Forelimb muscle (tissue), 1 donor: ENCODE data around the gene OR1I1. TPM values are rescaled to one million over a fixed set of nuclear protein-coding genes. Genes with fewer than 3 reads are reported as not detected.

Experiments used
- DNase-seq: peaks from one replicate; pipeline ENCODE4 v3.0.0-alpha.2; 2013; ENCODE audit warnings: low read depth
- polyA plus RNA-seq: library from polyadenylated mRNA; unstranded; fragments of 120-200 nt; gene quantifications from one replicate; pipeline ENCODE4 v1.2.1, GENCODE V29; 2013; ENCODE audit not compliant: insufficient read length

OR1I1 gene
- polyA plus RNA-seq, 1 donor = 0.06 TPM

DNA sequence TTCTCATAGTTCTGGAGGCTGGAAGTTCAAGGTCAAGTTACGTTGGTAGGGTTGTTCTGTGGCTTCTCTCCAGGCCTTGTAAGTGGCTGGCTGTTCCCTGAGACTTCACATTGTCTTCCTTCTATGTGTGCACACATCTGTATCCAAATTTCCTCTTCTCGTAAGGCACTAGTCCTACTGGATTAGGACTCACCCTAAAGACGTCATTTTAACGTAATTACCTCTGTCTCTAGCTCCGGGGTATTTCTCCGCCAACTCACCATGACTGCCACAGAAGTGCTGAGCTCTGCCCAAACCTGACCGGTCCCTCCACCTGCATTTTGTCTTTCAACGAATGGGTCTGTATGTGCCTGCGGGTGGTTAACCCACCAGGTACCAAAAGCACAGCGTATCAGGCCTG, 16.4 kb downstream of the OR1I1 start:
- no peak for DNase-seq

DNA sequence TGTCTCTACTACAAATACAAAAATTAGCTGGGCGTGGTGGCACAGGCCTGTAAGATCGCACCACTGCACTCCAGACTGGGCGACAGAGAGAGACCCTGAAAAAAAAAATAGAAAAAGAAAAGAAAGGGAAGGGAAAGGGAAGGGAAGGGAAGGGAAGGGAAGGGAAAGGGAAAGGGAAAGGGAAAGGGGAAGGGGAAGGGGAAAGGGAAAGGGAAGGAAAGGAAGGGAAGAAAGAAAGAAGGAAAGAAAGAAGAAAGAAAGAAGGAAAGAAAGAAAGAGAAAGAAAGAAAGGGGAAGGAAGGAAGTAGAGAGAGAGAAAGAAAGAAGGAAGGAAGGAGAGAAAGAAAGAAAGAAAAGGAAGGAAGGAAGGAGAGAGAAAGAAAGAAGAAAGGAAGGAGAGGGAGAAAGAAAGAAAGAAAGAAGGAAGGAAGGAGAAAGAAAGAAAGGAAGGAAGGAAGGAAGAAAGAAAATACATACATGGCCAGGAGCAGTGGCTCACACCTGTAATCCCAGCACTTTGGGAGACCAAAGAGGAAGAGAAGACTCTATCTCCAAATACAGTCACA, 17.1 kb downstream of the OR1I1 start:
- DNase-seq = no peak

DNA sequence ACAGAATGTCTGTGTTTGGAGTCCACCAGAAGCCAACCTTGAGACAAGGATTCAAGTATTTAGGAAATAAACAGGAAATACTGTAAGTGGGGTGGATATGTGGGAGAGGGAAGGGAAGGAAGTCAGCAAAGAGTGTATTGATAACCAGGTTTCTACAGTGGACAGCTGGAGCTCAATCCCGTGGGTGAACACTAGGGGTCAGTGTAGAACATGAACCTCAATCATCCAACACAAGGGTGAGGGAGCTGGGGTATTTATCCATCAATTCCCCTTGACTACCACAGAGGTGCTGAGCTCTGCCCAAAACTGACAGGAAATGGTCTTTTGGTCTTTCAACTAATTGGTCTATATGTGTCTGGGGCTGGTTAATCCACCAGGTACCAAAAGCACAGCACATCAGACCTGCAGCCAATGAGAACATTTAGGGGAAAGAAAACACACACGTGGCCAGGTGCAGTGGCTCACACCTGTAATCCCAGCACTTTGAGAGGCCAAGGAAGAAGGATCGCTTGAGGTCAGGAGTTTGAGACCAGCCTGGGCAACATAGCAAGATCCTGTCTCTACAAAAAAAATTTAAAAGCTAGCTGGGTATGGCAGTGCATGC, 19.6 kb downstream of the OR1I1 start:
- no peak for DNase-seq

DNA sequence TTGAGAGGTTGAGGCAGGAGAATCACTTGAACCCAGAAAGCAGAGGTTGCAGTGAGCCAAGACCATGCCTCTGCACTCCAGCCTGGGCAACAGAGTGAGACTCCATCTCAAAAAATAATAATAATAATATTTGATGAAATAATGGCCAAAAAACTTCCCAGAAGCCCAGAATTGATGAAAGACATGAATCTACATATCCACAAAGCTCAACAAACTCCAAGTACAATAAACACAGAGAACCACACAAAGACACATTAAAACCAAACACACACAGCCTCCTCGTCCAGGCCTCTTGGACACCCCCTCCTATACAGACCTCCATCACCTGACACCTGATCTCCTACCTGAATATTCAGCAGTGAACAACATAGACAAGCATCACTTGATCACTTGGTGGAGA, 22.0 kb downstream of the OR1I1 start:
- no peak for DNase-seq

DNA sequence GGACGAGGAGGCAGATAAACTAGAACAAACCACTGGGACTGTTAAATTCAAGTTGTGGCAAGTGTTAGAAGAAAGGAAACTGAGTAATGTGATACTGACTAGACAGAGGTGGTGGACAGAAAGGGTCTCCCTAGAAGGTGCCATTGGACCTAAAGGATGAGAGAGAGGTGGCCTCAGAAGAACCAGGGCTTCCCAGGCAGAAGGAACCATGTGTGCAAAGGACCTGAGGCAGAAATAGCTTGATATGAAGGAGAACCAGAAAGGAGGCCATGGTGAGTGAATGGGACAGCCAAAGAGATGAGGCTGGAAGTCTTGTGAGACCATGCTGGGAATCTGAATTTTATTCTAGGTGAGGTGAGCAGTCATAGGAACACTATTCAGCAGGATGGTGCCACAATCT, 22.4 kb downstream of the OR1I1 start:
- no peak for DNase-seq

DNA sequence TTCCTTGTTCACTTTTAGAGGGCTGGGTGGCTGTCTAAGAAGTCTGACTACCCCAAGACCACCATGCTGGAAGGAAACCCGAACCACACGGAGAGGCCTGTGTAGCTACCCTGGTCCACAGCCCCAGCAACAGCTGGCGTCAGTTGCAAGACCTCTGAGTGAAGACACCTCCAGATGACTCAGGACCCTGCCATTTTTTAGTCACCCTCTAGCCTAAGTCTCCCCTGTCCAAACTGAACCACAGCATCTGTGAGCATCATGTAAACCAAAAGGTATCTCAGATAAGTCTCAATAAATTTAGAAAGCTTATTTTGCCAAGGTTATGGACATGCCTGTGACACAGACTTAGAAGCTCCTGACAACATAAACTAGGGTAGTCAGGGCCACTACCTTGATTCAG, 23.0 kb downstream of the OR1I1 start:
- no peak for DNase-seq

DNA sequence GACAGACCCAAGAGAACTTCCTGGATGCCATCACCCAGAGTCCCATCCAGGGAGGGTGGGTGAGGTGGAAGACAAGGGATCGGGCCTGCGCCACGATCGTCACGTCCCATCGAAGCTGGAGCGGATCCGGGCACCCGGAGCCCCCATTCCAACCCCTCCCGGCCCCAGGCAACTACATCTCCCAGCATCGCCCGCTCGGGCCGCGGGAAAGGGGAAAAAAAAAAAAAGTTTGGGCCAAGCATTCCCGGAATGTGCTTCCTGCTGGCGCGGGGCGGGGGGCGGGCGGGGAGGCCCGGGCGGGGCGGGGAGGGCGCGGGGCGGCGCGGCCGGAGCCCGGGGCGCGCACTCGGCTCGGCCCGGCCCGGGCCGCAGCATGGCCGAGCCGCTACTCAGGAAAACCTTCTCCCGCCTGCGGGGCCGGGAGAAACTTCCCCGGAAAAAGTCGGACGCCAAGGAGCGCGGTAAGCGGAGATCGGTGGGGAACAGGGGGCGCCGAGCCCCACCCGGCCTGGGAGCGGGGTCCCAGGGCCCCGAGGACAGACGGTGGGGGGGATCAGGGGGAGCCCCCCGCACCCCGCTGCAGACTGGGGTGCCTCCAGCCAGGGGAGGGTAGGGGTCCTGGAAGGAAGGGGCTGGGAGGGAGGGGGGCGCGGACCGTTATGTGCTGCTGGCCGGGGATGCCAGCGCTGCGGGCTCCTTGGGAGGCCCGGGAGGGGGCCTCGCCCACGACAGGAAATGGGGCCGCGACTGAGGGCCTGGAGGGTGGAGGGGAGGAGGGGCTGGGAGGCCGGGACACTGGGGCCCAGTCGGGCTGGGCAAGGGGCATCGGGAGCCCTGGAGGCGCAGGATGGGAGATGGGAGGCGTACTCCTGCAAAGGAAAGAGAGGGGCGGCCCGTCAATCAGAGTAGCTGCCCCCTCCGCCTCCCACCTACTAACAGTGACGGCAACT, 25.3 kb downstream of the OR1I1 start, which contains the start of gene SYDE1:
TSS of gene SYDE1 (plus strand) at position 341 of the 950 bp plus-strand sequence. CDS start at position 374, 33 bp downstream.
- DNase-seq = no peak

DNA sequence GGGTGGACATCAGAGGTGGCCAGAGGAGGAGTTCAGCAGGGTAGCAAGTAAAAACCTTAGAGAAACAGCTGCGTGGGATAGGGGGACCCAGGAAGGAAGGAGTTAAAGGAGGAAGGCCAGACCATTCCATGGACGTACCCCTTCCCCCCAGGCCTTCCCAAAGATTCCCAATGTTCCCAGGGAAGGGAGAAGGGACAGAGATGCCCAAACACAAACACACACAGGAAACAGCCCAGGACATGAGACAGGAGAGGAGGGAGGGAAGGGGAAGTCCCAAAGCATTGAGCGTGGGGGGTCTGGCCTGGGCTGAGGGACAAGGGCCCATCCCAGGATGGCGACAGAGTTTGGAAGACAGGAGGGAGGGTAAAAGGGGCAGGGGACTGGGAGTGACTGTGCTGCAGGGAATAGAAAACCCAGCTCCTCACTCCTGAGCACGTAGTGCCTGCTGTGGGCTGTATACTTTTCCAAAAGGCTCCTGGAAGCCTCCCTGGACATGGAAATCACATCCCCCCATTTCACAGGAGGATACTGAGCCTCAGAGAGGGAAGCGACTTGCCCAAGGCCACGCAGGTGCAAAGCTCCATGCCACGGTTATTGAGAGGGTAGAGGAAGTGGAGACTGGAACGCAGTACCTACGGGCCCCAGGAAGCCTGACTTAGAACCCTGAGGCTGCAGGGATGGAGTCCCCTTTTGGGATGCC, 26.3 kb downstream of the OR1I1 start:
- DNase-seq = no peak

DNA sequence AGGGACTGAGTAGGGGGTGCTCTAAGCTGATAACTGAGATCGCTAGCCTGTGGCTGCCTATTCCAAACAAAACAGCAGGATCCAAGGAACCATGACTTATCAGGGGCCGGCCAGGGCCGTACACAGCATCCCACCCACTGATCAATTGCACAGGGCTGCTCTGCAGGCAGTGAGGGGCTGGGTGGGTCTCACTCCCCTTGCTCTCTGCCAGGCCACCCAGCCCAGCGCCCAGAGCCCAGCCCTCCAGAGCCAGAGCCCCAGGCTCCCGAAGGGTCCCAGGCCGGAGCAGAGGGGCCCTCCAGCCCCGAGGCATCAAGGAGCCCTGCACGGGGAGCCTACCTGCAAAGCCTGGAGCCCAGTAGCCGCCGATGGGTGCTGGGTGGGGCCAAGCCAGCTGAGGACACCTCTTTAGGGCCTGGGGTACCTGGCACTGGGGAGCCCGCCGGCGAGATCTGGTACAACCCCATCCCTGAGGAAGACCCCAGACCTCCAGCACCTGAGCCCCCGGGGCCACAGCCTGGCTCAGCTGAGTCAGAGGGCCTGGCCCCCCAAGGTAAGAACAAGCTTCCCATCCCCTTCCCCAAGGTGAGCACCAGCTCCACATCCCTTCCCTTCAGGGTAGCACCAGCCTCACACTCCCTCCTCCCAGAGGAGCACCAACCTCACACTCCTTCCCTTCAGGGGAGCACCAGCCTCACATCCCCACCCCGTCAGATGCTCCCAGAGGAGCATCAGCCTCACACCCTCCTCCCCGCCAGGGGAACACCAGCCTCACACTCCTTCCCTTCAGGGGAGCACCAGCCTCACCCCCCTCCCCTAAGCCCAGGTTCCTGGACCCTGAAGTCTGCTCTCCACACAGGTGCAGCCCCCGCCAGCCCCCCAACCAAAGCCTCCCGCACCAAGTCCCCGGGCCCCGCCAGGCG, 27.1 kb downstream of the OR1I1 start:
- no peak for DNase-seq

DNA sequence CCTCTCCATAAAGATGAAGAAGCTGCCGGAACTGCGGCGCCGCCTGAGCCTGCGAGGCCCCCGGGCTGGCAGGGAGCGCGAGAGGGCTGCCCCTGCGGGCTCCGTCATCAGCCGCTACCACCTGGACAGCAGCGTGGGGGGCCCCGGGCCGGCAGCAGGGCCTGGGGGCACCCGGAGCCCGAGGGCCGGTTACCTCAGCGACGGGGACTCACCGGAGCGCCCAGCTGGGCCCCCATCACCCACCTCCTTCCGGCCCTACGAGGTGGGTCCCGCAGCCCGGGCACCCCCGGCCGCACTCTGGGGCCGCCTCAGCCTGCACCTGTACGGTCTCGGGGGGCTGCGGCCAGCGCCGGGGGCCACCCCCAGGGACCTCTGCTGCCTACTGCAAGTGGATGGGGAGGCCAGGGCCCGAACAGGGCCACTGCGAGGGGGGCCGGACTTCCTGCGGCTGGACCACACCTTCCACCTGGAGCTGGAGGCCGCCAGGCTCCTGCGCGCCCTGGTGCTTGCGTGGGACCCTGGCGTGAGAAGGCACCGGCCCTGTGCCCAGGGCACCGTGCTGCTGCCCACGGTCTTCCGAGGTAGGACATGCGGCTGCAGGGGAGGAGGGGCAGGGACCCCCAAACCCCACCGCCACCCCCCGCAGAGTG, 27.9 kb downstream of the OR1I1 start:
- DNase-seq = no peak

DNA sequence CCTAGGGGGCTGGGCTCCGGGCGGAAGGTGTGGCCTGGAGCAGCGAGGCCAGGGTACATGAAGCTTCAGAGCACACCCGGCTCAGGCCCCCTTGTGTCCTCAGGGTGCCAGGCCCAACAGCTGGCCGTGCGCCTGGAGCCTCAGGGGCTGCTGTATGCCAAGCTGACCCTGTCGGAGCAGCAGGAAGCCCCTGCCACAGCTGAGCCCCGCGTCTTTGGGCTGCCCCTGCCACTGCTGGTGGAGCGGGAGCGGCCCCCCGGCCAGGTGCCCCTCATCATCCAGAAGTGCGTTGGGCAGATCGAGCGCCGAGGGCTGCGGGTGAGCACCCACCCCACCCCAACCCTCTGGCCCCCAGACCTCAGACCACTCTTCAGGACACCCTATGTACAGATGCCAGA, 28.4 kb downstream of the OR1I1 start:
- DNase-seq = no peak

DNA sequence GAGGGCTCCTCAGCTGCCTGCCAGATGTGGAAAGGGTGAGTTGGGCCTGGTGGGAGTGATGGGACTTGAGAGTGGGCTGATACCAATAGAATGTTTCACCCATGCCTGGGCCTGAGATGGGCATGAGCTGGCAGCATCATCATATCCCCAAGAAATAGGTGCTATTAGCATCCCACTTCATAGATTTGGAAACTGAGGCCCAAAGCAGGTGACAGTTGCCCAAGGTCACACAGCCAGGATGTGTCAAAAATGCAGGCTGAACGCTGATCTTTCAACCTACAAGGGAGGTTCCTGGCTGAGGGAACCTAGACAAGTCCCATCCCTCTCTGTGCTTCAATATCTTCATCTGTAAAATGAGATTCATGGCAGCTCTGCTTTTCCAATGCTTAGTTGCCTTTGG, 29.7 kb downstream of the OR1I1 start:
- no peak for DNase-seq

DNA sequence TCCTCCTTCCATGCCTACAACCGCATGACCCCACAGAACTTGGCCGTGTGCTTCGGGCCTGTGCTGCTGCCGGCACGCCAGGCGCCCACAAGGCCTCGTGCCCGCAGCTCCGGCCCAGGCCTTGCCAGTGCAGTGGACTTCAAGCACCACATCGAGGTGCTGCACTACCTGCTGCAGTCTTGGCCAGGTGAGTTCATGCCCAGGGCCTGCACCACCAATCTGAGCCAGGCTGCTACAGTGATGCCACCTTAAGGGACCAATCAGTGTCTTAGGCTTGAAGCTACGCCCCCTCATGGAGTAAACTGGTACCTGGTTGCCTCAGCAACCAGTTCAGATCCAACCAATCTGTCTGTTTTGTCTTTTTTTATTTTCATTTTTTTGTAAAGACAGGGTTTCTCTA, 30.4 kb downstream of the OR1I1 start:
- DNase-seq = no peak

DNA sequence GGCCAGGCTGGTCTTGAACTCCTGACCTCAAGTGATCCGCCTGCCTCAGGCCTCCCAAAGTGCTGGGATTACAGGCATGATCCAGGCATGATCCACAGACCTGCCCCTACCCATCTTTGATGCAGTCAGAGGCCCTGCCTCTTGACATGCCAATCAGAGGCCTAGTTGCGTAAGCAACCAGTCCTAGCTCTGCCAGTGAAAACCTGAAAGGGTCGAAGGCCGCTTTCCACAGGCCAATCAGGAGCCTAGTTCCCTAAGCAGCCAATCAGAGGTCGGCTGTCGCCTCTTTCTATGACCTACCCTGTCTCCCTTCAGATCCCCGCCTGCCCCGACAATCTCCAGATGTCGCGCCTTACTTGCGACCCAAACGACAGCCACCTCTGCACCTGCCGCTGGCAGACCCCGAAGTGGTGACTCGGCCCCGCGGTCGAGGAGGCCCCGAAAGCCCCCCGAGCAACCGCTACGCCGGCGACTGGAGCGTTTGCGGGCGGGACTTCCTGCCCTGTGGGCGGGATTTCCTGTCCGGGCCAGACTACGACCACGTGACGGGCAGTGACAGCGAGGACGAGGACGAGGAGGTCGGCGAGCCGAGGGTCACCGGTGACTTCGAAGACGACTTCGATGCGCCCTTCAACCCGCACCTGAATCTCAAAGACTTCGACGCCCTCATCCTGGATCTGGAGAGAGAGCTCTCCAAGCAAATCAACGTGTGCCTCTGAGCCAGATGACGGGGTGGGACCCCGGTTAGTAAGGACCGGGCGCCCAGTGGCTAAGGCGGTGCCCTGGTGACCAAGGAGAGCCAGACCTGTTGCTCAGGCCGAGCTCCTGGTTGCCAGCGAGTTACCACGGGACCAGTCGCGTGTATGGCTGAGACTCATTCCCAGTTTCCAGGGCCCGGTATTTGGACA, 31.5 kb downstream of the OR1I1 start:
- no peak for DNase-seq

DNA sequence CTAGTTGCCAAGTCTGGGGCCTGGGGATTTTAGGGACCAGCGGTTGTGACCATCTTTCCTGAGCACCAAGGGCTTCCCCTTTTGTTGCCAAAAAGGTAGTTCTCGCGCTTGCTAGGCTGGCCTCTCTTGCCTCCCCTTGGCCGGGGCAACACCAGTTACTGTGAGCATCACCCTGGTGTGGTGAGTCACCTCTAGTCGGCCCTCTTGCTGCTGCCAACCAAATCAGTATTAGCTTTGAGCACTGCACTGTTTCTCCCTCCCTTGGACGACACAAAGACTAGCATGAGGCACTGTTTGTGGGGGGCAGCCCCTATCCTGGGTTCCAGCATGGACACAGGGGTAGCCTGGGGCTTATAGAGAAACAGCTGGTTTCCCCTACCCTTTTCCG, 32.1 kb downstream of the OR1I1 start:
- no peak for DNase-seq

DNA sequence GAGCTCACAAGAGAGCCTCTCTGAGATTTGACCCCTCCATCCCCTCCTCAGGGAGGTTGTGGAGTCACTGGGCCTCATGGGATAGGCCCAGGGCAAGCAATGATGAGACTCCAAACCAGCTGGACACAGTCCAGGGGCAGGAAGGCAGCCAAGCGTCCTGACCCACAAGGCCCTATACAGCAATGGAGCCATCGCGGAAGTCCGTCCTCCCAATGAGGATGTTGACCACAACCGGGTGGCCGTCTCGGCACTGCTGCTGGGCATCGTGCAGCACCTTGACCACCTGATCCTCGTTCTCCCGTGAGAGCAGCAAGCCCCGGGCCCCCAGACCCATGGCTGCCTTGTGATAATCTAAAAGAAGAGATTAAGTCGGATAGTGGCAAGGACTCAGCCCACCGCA, 33.1 kb downstream of the OR1I1 start:
- no peak for DNase-seq

DNA sequence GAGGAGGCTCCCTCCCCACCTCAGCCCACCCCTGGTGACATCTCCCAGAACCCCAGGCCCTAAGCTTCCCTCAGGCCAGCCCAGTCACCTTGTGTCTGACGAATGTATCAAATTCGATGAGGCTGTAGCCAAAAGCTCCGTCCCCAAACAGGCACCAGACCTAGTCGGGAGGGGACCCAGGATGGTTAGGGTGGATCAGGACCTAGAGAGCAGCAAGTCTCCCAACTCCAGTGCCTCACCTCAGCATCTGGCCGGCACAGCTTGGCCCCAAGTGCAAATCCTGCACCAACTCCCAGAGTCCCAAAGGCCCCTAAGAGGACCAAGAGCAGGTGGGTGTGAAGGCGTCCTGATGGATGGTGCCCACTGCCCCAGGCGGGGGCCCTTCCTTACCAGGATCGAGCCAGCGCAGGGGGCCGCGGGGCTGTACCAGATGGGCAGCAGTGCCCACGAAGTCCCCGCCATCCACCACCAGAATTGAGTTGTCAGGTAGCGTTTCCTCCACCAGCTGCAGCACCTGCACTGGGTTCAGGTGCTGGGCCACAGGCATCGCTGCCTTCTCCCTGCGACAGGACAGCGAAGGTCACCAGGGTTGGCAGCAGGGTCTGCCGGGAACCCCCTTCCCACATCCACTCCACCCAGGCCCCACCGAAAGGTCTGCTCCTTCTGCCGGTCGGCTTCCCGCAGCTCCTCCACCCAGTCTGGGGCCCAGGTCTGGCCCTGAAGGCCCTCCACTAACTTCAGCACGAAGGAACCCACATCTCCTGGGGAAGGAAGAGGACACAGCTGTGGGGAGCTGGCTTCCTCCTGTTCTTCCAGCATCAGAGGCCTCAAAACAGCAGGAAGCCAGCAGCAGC, 34.0 kb downstream of the OR1I1 start:
- DNase-seq = no peak

DNA sequence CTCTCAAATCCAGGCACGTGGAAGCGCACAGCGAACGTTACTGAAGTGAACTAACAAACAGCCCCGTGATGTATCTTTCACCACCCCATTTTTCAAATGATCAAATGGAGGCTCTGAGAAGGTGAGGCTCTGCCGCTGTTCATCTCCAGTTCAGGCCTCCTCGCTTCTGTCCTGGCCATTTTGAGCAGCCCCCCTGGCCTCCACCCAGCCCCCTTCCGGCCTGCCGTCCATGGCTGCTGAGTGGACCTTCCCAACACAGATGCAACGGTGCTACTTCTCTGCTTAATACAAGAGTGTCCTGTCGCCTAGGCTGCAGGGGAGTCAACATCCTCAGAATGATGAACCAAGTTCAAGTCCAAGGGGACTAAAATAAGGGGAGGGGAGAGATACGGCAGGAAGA, 34.8 kb downstream of the OR1I1 start:
- no peak for DNase-seq

DNA sequence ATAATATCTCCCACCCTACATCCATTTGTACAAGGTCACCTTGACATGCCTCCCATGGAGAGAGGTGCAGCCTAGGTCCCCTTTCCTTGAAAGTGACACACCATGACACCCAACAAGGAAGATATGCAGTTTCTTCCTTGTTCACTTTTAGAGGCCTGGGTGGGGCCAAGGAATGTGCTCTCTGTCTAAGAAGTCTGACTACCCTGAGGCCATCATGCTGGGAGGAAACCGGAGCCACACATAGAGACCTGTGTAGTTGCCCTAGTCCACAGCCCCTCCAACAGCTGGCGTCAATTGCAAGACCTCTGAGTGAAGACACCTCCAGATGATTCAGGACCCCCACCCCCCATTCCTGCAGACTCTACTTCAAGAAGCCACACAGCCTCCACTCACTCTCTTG, 36.2 kb downstream of the OR1I1 start:
- DNase-seq = no peak
